Endodermal cell (in vitro differentiated cells): ENCODE measurements around the gene ZNF345. TPM values are rescaled to one million over a fixed set of nuclear protein-coding genes. Genes with fewer than 3 reads are reported as not detected.

Experiments
- DNase-seq: peaks from one replicate; pipeline ENCODE4 v3.0.0-alpha.2; 2017
- H3K27ac ChIP-seq: 2 replicates; pipeline ENCODE4 v1.5.1; 2013; ENCODE audit warnings: mild to moderate bottlenecking, low read depth, low read length, moderate library complexity
- H3K27me3 ChIP-seq: 2 replicates; pipeline ENCODE4 v1.6.1; 2013; ENCODE audit warnings: mild to moderate bottlenecking, low read length, moderate library complexity; ENCODE audit not compliant: insufficient read depth, control insufficient read depth, poor library complexity, severe bottlenecking
- H3K36me3 ChIP-seq: 2 replicates; pipeline ENCODE4 v1.7.0; 2013; ENCODE audit warnings: mild to moderate bottlenecking, low read length, moderate library complexity; ENCODE audit not compliant: control insufficient read depth, insufficient read depth
- H3K4me1 ChIP-seq: one replicate; pipeline ENCODE4 v1.7.0; 2013; ENCODE audit warnings: low read length; ENCODE audit not compliant: control insufficient read depth, insufficient read depth
- H3K4me3 ChIP-seq: 2 replicates; pipeline ENCODE4 v1.5.1; 2013; ENCODE audit warnings: mild to moderate bottlenecking, low read length, moderate library complexity
- H3K9ac ChIP-seq: 2 replicates; pipeline ENCODE4 v1.6.1; 2013; ENCODE audit warnings: mild to moderate bottlenecking, low read length, moderate library complexity; ENCODE audit not compliant: poor library complexity, severe bottlenecking; ENCODE audit errors: extremely low read depth
- H3K9me3 ChIP-seq: 2 replicates; pipeline ENCODE4 v1.6.1; 2013; ENCODE audit warnings: mild to moderate bottlenecking, low read length, moderate library complexity; ENCODE audit not compliant: control insufficient read depth
- H3K27ac Mint-ChIP-seq: 2 replicates; pipeline ENCODE4 v1.8.0; 2020; ENCODE audit warnings: mixed read lengths
- H3K27me3 Mint-ChIP-seq: 2 replicates; pipeline ENCODE4 v1.8.0; 2021; ENCODE audit warnings: mild to moderate bottlenecking, mixed read lengths; ENCODE audit not compliant: insufficient read depth
- H3K36me3 Mint-ChIP-seq: 2 replicates; pipeline ENCODE4 v1.8.0; 2020; ENCODE audit warnings: low read depth, mixed read lengths
- H3K4me1 Mint-ChIP-seq: 2 replicates; pipeline ENCODE4 v1.8.0; 2020; ENCODE audit warnings: mixed read lengths
- H3K4me3 Mint-ChIP-seq: 2 replicates; pipeline ENCODE4 v1.8.0; 2020; ENCODE audit warnings: mild to moderate bottlenecking, moderate library complexity, mixed read lengths
- H3K9me3 Mint-ChIP-seq: 2 replicates; pipeline ENCODE4 v1.8.0; 2020; ENCODE audit warnings: mild to moderate bottlenecking, mixed read lengths
- CTCF ChIP-seq: fragments of 200-600 bp; sonication (generic); conservative IDR thresholded peaks from 2 replicates; pipeline ENCODE4 v1.5.0; 2021; ENCODE audit warnings: antibody characterized with exemption, mild to moderate bottlenecking
- WGBS, 2 experiments: methylation state at CpG; one replicate each; pipeline versions ENCODE4 v1.1.5 to v1.1.7; 2013; ENCODE audit warnings: missing lambda C conversion rate in 2 of 2, mixed read lengths in 1 of 2; ENCODE audit not compliant: insufficient coverage in 1 of 2, insufficient read length in 1 of 2; 5-methylcytosine and 5-hydroxymethylcytosine counted together
- total RNA-seq, 2 donors: library from RNA; stranded (reverse); fragmentation: NEBNext Ultra II Directional in 1 of 2; extraction: Animal tissue kit (Norgen Biotek cat#: 25700) in 1 of 2; gene quantifications; 2 replicates in 1 of 2; 3 replicates in 1 of 2; pipeline ENCODE4 v1.2.1, GENCODE V29; 2021

Gene ZNF345
- total RNA-seq, 2 donors from 2014 or later = 7.0 to 9.2 TPM

GRCh38 chr19:36918090-36918489 lies 67.4 kb downstream of the ZNF345 start:
- no peak overlapping the region for H3K27ac Mint-ChIP-seq
- Histone ChIP-seq H3K27me3 (no peaks in the 10 kb centered on the region), H3K9ac (no peak overlapping the region), H3K4me3 (no peak overlapping the region), H3K27ac (no peak overlapping the region), H3K9me3 (peaks cover 47% of the 10 kb centered on the region), H3K36me3 (peaks cover 21% of the 10 kb centered on the region), H3K4me1 (no peaks in the 10 kb centered on the region)
- no peaks in the 10 kb centered on the region for H3K27me3 Mint-ChIP-seq
- no peak overlapping the region for H3K4me3 Mint-ChIP-seq
- no peak for TF ChIP-seq CTCF
- peaks cover 49% of the 10 kb centered on the region for H3K36me3 Mint-ChIP-seq
- 94% methylated on average over 7 to 9 of the region's 9 CpGs for WGBS, 2 experiments
- H3K4me1 Mint-ChIP-seq = peaks cover 9% of the 10 kb centered on the region
- H3K9me3 Mint-ChIP-seq = peaks cover 28% of the 10 kb centered on the region
- no peak for DNase-seq

Other genes with a start within 250 kb of the ZNF345 start
- 10 to 100 TPM; 11.1 to 13.5 TPM for gene ZNF382, start 245.6 kb upstream of the ZNF345 start, total RNA-seq
- 10 to 100 TPM in 1 of 2 donors, 1 to 10 TPM in 1; 7.5 to 14.1 TPM for gene ZNF461, start 184.0 kb upstream of the ZNF345 start, total RNA-seq
- 10 to 100 TPM; 14.3 to 17.2 TPM for gene ZNF567, start 163.3 kb upstream of the ZNF345 start, total RNA-seq
- 10 to 100 TPM; 28.1 to 30.7 TPM for gene ZNF850, start 78.1 kb upstream of the ZNF345 start, total RNA-seq
- 10 to 100 TPM in 1 of 2 donors, 1 to 10 TPM in 1; 7.3 to 10.1 TPM for gene ZNF790, start 12.5 kb upstream of the ZNF345 start, total RNA-seq
- gene ZNF829, start 65.4 kb downstream of the ZNF345 start, total RNA-seq = 1 to 10 TPM; 1.9 to 6.2 TPM
- gene ZNF568, start 65.5 kb downstream of the ZNF345 start, total RNA-seq = 1 to 10 TPM; 3.7 to 5.7 TPM
- 10 to 100 TPM; 11.2 to 12.3 TPM for gene ZNF420, start 227.6 kb downstream of the ZNF345 start, total RNA-seq